HFF-Myc (cell line): ENCODE data around the gene CUL3.

ENCODE experiments used
- DNase-seq: peaks from one replicate; pipeline ENCODE4 v3.0.0-alpha.2; 2011; ENCODE audit warnings: low read depth; ENCODE audit errors: extremely low read depth
- H3K4me3 ChIP-seq: replicated peaks from 2 replicates; pipeline ENCODE4 v1.5.1; 2011; ENCODE audit warnings: low read depth, mild to moderate bottlenecking, control low read depth, low read length
- CTCF ChIP-seq: IDR thresholded peaks from 2 replicates; pipeline ENCODE4 v1.5.1; 2012; ENCODE audit warnings: mild to moderate bottlenecking, low read depth, low read length, control low read depth; ENCODE audit errors: missing control alignments

Gene CUL3

DNA sequence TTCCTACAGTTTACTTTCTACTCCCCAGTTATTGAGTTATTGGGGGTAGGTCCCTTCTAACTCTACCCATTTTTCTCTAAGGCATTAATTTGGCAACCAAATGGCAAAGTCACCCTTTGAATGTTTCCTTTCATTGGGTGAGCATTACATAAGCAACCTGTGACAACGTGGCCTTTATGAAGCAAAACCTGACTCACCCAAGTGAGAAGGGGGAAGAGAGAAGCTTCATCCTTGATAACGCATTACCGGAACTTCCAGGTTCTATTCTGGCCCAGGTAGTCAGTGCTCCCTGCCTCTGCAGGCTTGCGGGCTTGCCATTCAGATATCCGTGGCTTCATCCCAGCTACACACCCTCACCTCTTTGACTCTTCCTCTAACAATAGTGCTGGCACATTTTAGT is 144.2 kb downstream of the CUL3 start:
- no peak for TF ChIP-seq CTCF
- H3K4me3 ChIP-seq = no peak overlapping the region
- DNase-seq = no peak

GRCh38 chr2:224438726-224439125 is 146.4 kb downstream of the CUL3 start:
- no peak for DNase-seq
- TF ChIP-seq CTCF = no peak

GRCh38 chr2:224436634-224437033 is 148.5 kb downstream of the CUL3 start:
- no peak for DNase-seq
- no peak for TF ChIP-seq CTCF
- no peak overlapping the region for H3K4me3 ChIP-seq

More at GRCh38 chr2:224438726-224439125, 146.4 kb downstream of the CUL3 start:
- H3K4me3 ChIP-seq = no peak overlapping the region

DNA sequence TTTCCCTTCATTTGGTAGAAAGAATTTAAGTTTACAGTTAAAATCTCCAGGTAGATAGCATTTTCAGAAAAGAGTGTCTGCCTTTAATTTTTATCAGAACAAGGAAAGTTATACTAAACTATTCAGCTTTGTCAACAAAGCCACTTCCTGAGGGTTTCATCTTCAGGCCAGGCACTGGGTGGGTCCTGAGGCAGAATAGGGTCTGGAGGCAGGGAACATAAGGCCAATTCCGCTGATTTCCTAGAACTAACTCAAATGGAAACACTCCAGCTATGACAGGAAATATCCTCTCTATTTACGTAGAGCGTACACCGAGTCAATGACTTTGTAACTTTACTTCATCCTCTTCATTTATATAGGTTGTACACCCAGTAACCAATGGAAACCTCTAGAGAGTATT is 150.5 kb downstream of the CUL3 start:
- no peak for TF ChIP-seq CTCF
- H3K4me3 ChIP-seq = no peak overlapping the region
- DNase-seq = no peak

DNA sequence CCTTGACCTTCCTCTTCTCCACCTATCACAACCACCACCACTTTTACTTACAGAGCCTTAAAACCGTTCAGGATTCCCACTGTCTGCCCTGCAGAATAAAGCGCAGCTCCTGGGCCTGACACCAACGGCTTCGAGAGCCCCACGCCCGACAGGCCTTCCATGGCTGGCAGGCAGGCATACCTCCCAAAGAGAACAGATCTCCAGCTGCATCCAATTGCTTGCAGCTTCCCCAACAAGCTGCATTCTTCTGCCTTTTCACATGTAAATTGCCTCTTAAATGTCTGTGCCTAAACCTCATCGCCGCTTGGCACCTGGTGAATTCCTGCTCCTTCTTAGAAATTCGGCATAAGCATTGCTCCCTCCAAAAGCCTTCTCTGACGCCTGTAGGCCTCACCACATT is 151.7 kb downstream of the CUL3 start:
- no peak overlapping the region for H3K4me3 ChIP-seq
- no peak for DNase-seq
- no peak for TF ChIP-seq CTCF

DNA sequence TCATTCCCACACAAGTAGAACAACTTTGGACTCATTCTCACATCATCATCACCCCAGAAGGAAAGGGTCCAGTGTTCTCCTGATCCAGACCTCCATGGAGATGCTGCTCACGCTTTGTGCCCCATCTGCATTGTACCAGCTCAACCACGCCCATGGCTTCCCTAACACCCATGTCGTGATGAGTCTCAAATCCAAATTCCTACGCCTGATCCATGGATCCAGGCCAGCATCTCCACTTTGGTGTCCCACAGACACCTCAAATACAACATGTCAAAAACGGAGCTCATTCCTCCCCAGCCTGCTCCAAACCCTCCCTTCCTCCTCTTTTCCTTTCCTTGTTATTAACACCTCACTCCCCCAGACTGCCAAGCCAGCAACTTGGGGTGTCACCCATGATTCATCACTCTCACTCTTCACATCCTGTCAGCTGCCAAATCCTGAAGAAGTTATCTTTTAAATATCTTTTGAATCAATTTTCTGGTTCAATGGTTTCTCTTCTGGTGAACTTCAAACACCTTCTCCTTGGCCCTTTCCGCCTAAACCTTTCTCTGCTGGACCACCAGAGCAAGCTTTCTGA is 153.1 kb downstream of the CUL3 start:
- DNase-seq = no peak
- TF ChIP-seq CTCF = no peak
- no peak overlapping the region for H3K4me3 ChIP-seq

DNA sequence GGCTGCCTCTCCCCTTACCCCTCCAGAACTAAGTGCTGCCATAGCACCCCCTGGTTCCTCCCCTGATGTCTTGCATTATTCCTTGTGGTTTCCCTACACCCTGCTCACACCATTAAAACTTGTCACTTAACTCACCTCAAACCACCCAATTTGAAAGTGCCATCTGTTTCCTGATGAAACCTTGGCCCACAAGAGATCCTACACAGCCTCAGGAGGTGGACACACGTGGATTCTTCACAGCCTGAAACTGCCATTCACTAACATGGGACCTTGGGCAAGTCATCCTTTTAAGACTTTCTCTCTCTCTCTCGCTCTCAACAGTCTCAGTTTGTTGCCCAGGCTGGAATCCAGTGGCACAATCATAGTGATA is 155.7 kb downstream of the CUL3 start:
- no peak overlapping the region for H3K4me3 ChIP-seq
- DNase-seq = no peak
- no peak for TF ChIP-seq CTCF
